ENCODE results near the gene SALL3.

The SALL3 gene

GRCh38 chr18:79000997-79001396, 21.4 kb downstream of the SALL3 start:
- H4K91ac ChIP-seq (ENCODE audit: low read depth, low read length) = no peak overlapping the region
- H4K12ac ChIP-seq (ENCODE audit: low read depth, low read length) = no peak overlapping the region
- H3K9me3 ChIP-seq (ENCODE audit: insufficient read depth, low read depth, low read length) = peaks cover under 1% of the 10 kb centered on the region
- H2BK5ac ChIP-seq (ENCODE audit: low read depth, low read length, poor library complexity) = no peak overlapping the region
- H3K23ac ChIP-seq (ENCODE audit: low read length) = no peak overlapping the region
- H3K4me2 ChIP-seq (ENCODE audit: low read length) = no peak overlapping the region
- peaks cover 2 to 4% of the 10 kb centered on the region in 2 experiments for H3K36me3 ChIP-seq (ENCODE audit: control insufficient read depth in 1 of 2, insufficient read depth in 2 of 2, low read length in 2 of 2)
- H3K9ac ChIP-seq (ENCODE audit: low read length) = no peak overlapping the region
- H4K8ac ChIP-seq (ENCODE audit: low read depth, low read length) = no peak overlapping the region
- H2BK120ac ChIP-seq (ENCODE audit: insufficient read depth, low read length, poor library complexity) = no peak overlapping the region
- no peak overlapping the region for H3K27ac ChIP-seq (ENCODE audit: low read depth, low read length)
- no CpG with 5 or more reads among the region's 13 CpGs for WGBS (ENCODE audit: extremely low coverage, insufficient coverage, insufficient read length)
- H2AFZ ChIP-seq (ENCODE audit: insufficient read depth, low read length, poor library complexity) = no peak overlapping the region
- H3K4ac ChIP-seq (ENCODE audit: low read depth, low read length) = no peak overlapping the region
- no peak overlapping the region for H3K14ac ChIP-seq (ENCODE audit: low read length)
- no peaks in the 10 kb centered on the region for H3K27me3 ChIP-seq (ENCODE audit: insufficient read depth, low read length)
- H3K79me1 ChIP-seq (ENCODE audit: low read length) = no peaks in the 10 kb centered on the region
- H2AK5ac ChIP-seq (ENCODE audit: low read length) = no peak overlapping the region
- no peak for DNase-seq
- H3K79me2 ChIP-seq (ENCODE audit: control insufficient read depth, insufficient read depth, low read length, poor library complexity) = no peaks in the 10 kb centered on the region
- H3K4me3 ChIP-seq (ENCODE audit: low read depth, low read length) = no peak overlapping the region
- no peak overlapping the region for H3K18ac ChIP-seq (ENCODE audit: low read length)
- no peaks in the 10 kb centered on the region for H3K4me1 ChIP-seq (ENCODE audit: control insufficient read depth in 1 of 2, insufficient read depth in 2 of 2, low read length in 2 of 2)
- peak overlapping the region; percentile 53 for H2BK12ac ChIP-seq (ENCODE audit: low read length)

- H3K4me1 ChIP-seq (ENCODE audit: control insufficient read depth in 1 of 2, insufficient read depth in 2 of 2, low read length in 2 of 2) = no peaks in the 10 kb centered on the region
- no peak overlapping the region for H3K4ac ChIP-seq (ENCODE audit: low read depth, low read length)
- H3K4me2 ChIP-seq (ENCODE audit: low read length) = no peak overlapping the region
- no peak overlapping the region for H4K12ac ChIP-seq (ENCODE audit: low read depth, low read length)
- H3K27ac ChIP-seq (ENCODE audit: low read depth, low read length) = no peak overlapping the region
- H3K14ac ChIP-seq (ENCODE audit: low read length) = no peak overlapping the region
- H4K91ac ChIP-seq (ENCODE audit: low read depth, low read length) = no peak overlapping the region
- no CpG with 5 or more reads among the region's 28 CpGs for WGBS (ENCODE audit: extremely low coverage, insufficient coverage, insufficient read length)
- H2BK120ac ChIP-seq (ENCODE audit: insufficient read depth, low read length, poor library complexity) = no peak overlapping the region
- no peak for DNase-seq
- H3K79me1 ChIP-seq (ENCODE audit: low read length) = no peaks in the 10 kb centered on the region
- no peak overlapping the region for H2BK5ac ChIP-seq (ENCODE audit: low read depth, low read length, poor library complexity)
- no peak overlapping the region for H3K9ac ChIP-seq (ENCODE audit: low read length)
- no peak overlapping the region for H3K18ac ChIP-seq (ENCODE audit: low read length)
- H3K79me2 ChIP-seq (ENCODE audit: control insufficient read depth, insufficient read depth, low read length, poor library complexity) = no peaks in the 10 kb centered on the region
- H2AK5ac ChIP-seq (ENCODE audit: low read length) = no peak overlapping the region
- no peaks in the 10 kb centered on the region for H3K27me3 ChIP-seq (ENCODE audit: insufficient read depth, low read length)
- no peak overlapping the region for H2AFZ ChIP-seq (ENCODE audit: insufficient read depth, low read length, poor library complexity)
- peaks cover 4% of the 10 kb centered on the region for H3K9me3 ChIP-seq (ENCODE audit: insufficient read depth, low read depth, low read length)
- peaks cover 0 to 1% of the 10 kb centered on the region in 2 experiments for H3K36me3 ChIP-seq (ENCODE audit: control insufficient read depth in 1 of 2, insufficient read depth in 2 of 2, low read length in 2 of 2)
- H3K4me3 ChIP-seq (ENCODE audit: low read depth, low read length) = no peak overlapping the region
- H4K8ac ChIP-seq (ENCODE audit: low read depth, low read length) = no peak overlapping the region
- no peak overlapping the region for H2BK12ac ChIP-seq (ENCODE audit: low read length)
- no peak overlapping the region for H3K23ac ChIP-seq (ENCODE audit: low read length)
Measured at GRCh38 chr18:79005653-79006052, 26.0 kb downstream of the SALL3 start.

- H2BK12ac ChIP-seq (ENCODE audit: low read length) = no peak overlapping the region
- H4K8ac ChIP-seq (ENCODE audit: low read depth, low read length) = no peak overlapping the region
Measured at GRCh38 chr18:79006106-79006795, 26.6 kb downstream of the SALL3 start.

GRCh38 chr18:79007440-79007839, 27.8 kb downstream of the SALL3 start:
- no CpG with 5 or more reads among the region's 9 CpGs for WGBS (ENCODE audit: extremely low coverage, insufficient coverage, insufficient read length)
- no peak overlapping the region for H3K27ac ChIP-seq (ENCODE audit: low read depth, low read length)
- no peak overlapping the region for H2BK5ac ChIP-seq (ENCODE audit: low read depth, low read length, poor library complexity)
- no peak overlapping the region for H2AFZ ChIP-seq (ENCODE audit: insufficient read depth, low read length, poor library complexity)
- H3K18ac ChIP-seq (ENCODE audit: low read length) = no peak overlapping the region
- peaks cover 0 to 1% of the 10 kb centered on the region in 2 experiments for H3K36me3 ChIP-seq (ENCODE audit: control insufficient read depth in 1 of 2, insufficient read depth in 2 of 2, low read length in 2 of 2)
- H3K4me1 ChIP-seq (ENCODE audit: control insufficient read depth in 1 of 2, insufficient read depth in 2 of 2, low read length in 2 of 2) = no peaks in the 10 kb centered on the region
- H3K79me1 ChIP-seq (ENCODE audit: low read length) = no peaks in the 10 kb centered on the region
- no peak overlapping the region for H3K4me2 ChIP-seq (ENCODE audit: low read length)
- peaks cover 4% of the 10 kb centered on the region for H3K9me3 ChIP-seq (ENCODE audit: insufficient read depth, low read depth, low read length)
- no peaks in the 10 kb centered on the region for H3K27me3 ChIP-seq (ENCODE audit: insufficient read depth, low read length)
- H3K79me2 ChIP-seq (ENCODE audit: control insufficient read depth, insufficient read depth, low read length, poor library complexity) = no peaks in the 10 kb centered on the region
- H4K12ac ChIP-seq (ENCODE audit: low read depth, low read length) = no peak overlapping the region
- DNase-seq = no peak
- H3K4ac ChIP-seq (ENCODE audit: low read depth, low read length) = no peak overlapping the region
- no peak overlapping the region for H2BK120ac ChIP-seq (ENCODE audit: insufficient read depth, low read length, poor library complexity)
- H4K91ac ChIP-seq (ENCODE audit: low read depth, low read length) = no peak overlapping the region
- H2BK12ac ChIP-seq (ENCODE audit: low read length) = no peak overlapping the region
- no peak overlapping the region for H3K23ac ChIP-seq (ENCODE audit: low read length)
- H4K8ac ChIP-seq (ENCODE audit: low read depth, low read length) = no peak overlapping the region
- no peak overlapping the region for H2AK5ac ChIP-seq (ENCODE audit: low read length)
- no peak overlapping the region for H3K14ac ChIP-seq (ENCODE audit: low read length)
- H3K4me3 ChIP-seq (ENCODE audit: low read depth, low read length) = no peak overlapping the region
- no peak overlapping the region for H3K9ac ChIP-seq (ENCODE audit: low read length)

More at GRCh38 chr18:79006106-79006795, 26.6 kb downstream of the SALL3 start:
- no peak overlapping the region for H2AK5ac ChIP-seq (ENCODE audit: low read length)
- no peak overlapping the region for H3K4me3 ChIP-seq (ENCODE audit: low read depth, low read length)
- no peak overlapping the region for H2BK5ac ChIP-seq (ENCODE audit: low read depth, low read length, poor library complexity)
- no peak overlapping the region for H4K12ac ChIP-seq (ENCODE audit: low read depth, low read length)
- no peak overlapping the region for H3K27ac ChIP-seq (ENCODE audit: low read depth, low read length)
- H3K18ac ChIP-seq (ENCODE audit: low read length) = no peak overlapping the region
- H3K36me3 ChIP-seq (ENCODE audit: control insufficient read depth in 1 of 2, insufficient read depth in 2 of 2, low read length in 2 of 2) = peaks cover 0 to 1% of the 10 kb centered on the region in 2 experiments
- H3K79me1 ChIP-seq (ENCODE audit: low read length) = no peaks in the 10 kb centered on the region
- peaks cover 4% of the 10 kb centered on the region for H3K9me3 ChIP-seq (ENCODE audit: insufficient read depth, low read depth, low read length)
- H4K91ac ChIP-seq (ENCODE audit: low read depth, low read length) = no peak overlapping the region
- H3K9ac ChIP-seq (ENCODE audit: low read length) = no peak overlapping the region
- no CpG with 5 or more reads among the region's 67 CpGs for WGBS (ENCODE audit: extremely low coverage, insufficient coverage, insufficient read length)
- no peak overlapping the region for H2BK120ac ChIP-seq (ENCODE audit: insufficient read depth, low read length, poor library complexity)
- no peak overlapping the region for H3K14ac ChIP-seq (ENCODE audit: low read length)
- H3K23ac ChIP-seq (ENCODE audit: low read length) = no peak overlapping the region
- DNase-seq = no peak
- no peak overlapping the region for H3K4ac ChIP-seq (ENCODE audit: low read depth, low read length)
- H3K79me2 ChIP-seq (ENCODE audit: control insufficient read depth, insufficient read depth, low read length, poor library complexity) = no peaks in the 10 kb centered on the region
- H3K4me1 ChIP-seq (ENCODE audit: control insufficient read depth in 1 of 2, insufficient read depth in 2 of 2, low read length in 2 of 2) = no peaks in the 10 kb centered on the region
- no peak overlapping the region for H3K4me2 ChIP-seq (ENCODE audit: low read length)
- no peaks in the 10 kb centered on the region for H3K27me3 ChIP-seq (ENCODE audit: insufficient read depth, low read length)
- H2AFZ ChIP-seq (ENCODE audit: insufficient read depth, low read length, poor library complexity) = no peak overlapping the region

Data from trophoblast cell (in vitro differentiated cells and primary cell).